Spinal cord (tissue), 10 donors: ENCODE measurements around the gene RPL13A. TPM values are rescaled to one million over a fixed set of nuclear protein-coding genes. Genes with fewer than 3 reads are reported as not detected.
A peak's percentile ranks its signal among the peaks of the same experiment; 100 is the strongest.

Source experiments
- DNase-seq, 6 donors: peaks; one replicate each; pipeline versions ENCODE4 v3.0.0 to v3.0.0-alpha.2; 2013 to 2015; ENCODE audit warnings: low spot score in 6 of 6, low read depth in 4 of 6
- H3K27ac ChIP-seq: one replicate; pipeline ENCODE4 v1.5.1; 2013; ENCODE audit warnings: low read depth, low read length, control low read depth
- H3K27me3 ChIP-seq: one replicate; pipeline ENCODE4 v1.6.1; 2013; ENCODE audit warnings: low read length; ENCODE audit not compliant: control insufficient read depth, insufficient read depth
- H3K36me3 ChIP-seq: one replicate; pipeline ENCODE4 v1.6.1; 2013; ENCODE audit warnings: low read length; ENCODE audit not compliant: control insufficient read depth, insufficient read depth
- H3K4me1 ChIP-seq: one replicate; pipeline ENCODE4 v1.6.1; 2013; ENCODE audit warnings: low read length; ENCODE audit not compliant: control insufficient read depth, insufficient read depth
- H3K4me3 ChIP-seq: one replicate; pipeline ENCODE4 v1.5.1; 2013; ENCODE audit warnings: low read depth, low read length, control low read depth
- H3K9me3 ChIP-seq: one replicate; pipeline ENCODE4 v1.6.1; 2013; ENCODE audit warnings: low read length; ENCODE audit not compliant: control insufficient read depth, insufficient read depth
- WGBS: methylation state at CpG from one replicate; pipeline ENCODE4 v1.1.5; 2013; ENCODE audit warnings: missing lambda C conversion rate; ENCODE audit not compliant: insufficient coverage; 5-methylcytosine and 5-hydroxymethylcytosine counted together
- polyA plus RNA-seq, 2 donors: library from polyadenylated mRNA; unstranded; fragments of 120-200 nt; gene quantifications; one replicate each; pipeline ENCODE4 v1.2.1, GENCODE V29; 2013; ENCODE audit not compliant: insufficient read length in 2 of 2
- total RNA-seq, 2 donors: library from RNA; depleted of rRNA in 1 of 2; stranded (reverse); fragments of 120-200 nt in 1 of 2; fragments of >200 nt in 1 of 2; gene quantifications; one replicate each; pipeline versions ENCODE4 v1.2.3 to v1.2.4, GENCODE V29; 2013 to 2014
- donor health status: healthy.

RPL13A gene
- total and polyA plus RNA-seq, 4 donors = 1,320 to 2,994 (median 2,002) TPM

GRCh38 chr19:49499030-49499670, 11.7 kb downstream of the RPL13A start:
- Histone ChIP-seq H3K4me3 (no peak overlapping the region), H3K9me3 (no peaks in the 10 kb centered on the region), H3K36me3 (peaks cover 41% of the 10 kb centered on the region), H3K27me3 (no peaks in the 10 kb centered on the region), H3K4me1 (peaks cover 48% of the 10 kb centered on the region), H3K27ac (no peak overlapping the region)
- 87% methylated on average over 17 of the region's 19 CpGs for WGBS
- DNase-seq = no peak

DNA sequence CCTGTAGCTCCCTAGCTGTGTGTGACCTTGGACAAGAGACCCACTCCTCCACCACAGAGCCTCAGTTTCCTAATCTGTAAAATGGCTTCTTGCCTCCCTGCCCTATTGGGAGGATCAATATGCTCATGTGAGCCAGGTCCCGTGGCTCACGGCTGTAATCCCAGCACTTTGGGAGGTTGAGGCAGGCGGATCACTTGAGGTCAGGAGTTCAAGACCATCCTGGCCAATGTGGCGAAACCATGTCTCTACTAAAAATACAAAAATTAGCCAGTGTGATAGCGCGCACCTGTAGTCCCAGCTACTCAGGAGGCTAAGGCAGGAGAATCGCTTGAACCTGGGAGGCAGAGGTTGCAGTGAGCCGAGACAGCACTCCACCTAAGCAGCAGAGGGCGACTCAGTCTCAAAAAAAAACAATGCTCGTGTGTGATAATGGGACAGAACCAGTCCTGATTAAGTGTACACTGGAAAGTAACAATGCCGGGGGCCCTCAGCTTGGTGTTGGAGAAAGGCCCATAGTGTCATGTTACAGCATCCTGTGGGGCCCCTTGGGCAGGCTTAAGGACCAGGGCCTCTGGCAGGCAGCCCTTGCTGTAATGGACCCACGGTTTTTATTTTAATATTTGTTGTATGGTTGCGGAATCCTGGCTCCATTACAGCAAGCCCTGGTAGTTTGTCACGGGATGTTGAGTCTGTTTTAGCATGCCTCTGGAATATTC, 15.6 kb downstream of the RPL13A start:
- H3K4me3 ChIP-seq = no peak overlapping the region
- 53% methylated on average over 11 of the region's 14 CpGs for WGBS
- H3K27me3 ChIP-seq = no peaks in the 10 kb centered on the region
- peaks cover 30% of the 10 kb centered on the region for H3K36me3 ChIP-seq
- H3K9me3 ChIP-seq = no peaks in the 10 kb centered on the region
- no peak overlapping the region for H3K27ac ChIP-seq
- H3K4me1 ChIP-seq = peaks cover 30% of the 10 kb centered on the region
- DNase-seq = peak in 2 of 6 donors; percentile 72 to 82

DNA sequence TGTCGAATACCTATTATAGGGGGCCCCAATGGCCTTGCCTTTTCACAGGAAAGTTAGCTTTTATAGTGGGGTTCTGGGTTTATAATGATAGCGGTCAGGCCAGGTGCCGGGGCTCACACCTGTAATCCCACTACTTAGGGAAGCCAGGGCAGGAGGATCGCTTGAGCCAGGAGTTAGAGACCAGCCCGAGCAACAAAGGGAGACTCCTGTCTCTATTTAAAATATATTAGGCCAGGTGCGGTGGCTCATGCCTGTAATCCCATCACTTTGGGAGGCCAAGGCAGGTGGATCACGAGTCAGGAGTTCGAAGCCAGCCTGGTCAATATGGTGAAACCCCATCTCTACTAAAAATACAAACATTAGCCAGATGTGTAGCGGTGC, 16.2 kb downstream of the RPL13A start:
- H3K4me1 ChIP-seq = peaks cover 26% of the 10 kb centered on the region
- H3K4me3 ChIP-seq = no peak overlapping the region
- no peaks in the 10 kb centered on the region for H3K9me3 ChIP-seq
- H3K27ac ChIP-seq = no peak overlapping the region
- WGBS = 94% methylated on average over 4 of the region's 9 CpGs
- no peaks in the 10 kb centered on the region for H3K27me3 ChIP-seq
- no peak for DNase-seq
- H3K36me3 ChIP-seq = peaks cover 25% of the 10 kb centered on the region

- DNase-seq = no peak
- no peaks in the 10 kb centered on the region for H3K9me3 ChIP-seq
- no peaks in the 10 kb centered on the region for H3K27me3 ChIP-seq
- no peak overlapping the region for H3K27ac ChIP-seq
- 40% methylated on average over 2 of the region's 8 CpGs for WGBS
- peaks cover 7% of the 10 kb centered on the region for H3K4me1 ChIP-seq
- H3K4me3 ChIP-seq = no peak overlapping the region
- H3K36me3 ChIP-seq = no peaks in the 10 kb centered on the region
These were observed 19.2 kb downstream of the RPL13A start for GRCh38 chr19:49506575-49507105.

DNA sequence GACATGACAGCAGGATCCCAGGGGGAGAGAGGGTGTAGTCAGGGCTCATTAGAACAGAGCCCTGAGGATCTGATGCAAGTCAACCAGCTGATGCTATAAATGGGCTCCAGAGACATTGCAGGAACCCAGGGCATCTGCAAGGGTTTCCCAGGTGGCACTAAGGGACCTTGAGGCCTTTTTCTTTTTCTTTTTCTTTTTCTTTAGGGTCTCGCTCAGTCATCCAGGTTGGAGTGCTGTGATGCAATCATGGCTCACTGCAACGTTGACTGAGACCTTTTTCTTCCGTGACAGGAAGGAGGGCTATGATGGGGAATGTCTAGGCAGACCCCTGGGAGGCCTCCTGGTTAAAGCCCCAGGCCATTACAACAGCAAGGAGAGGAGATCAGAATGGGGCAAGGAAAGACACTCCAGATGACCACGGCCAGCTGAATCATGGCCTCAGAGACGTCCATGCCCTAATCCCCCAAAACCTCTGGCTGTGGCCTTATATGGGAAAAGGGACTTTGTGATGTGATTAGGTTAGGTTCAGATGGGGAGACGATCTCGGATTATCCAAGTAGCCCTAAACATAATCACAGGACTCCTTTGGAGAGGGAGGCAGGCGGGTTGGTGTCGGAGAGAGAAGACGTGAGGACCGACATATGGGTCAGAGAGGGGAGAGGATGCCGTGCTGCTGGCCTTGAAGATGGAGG, 20.5 kb downstream of the RPL13A start:
- 89% methylated on average over 5 of the region's 12 CpGs for WGBS
- no peak for DNase-seq

DNA sequence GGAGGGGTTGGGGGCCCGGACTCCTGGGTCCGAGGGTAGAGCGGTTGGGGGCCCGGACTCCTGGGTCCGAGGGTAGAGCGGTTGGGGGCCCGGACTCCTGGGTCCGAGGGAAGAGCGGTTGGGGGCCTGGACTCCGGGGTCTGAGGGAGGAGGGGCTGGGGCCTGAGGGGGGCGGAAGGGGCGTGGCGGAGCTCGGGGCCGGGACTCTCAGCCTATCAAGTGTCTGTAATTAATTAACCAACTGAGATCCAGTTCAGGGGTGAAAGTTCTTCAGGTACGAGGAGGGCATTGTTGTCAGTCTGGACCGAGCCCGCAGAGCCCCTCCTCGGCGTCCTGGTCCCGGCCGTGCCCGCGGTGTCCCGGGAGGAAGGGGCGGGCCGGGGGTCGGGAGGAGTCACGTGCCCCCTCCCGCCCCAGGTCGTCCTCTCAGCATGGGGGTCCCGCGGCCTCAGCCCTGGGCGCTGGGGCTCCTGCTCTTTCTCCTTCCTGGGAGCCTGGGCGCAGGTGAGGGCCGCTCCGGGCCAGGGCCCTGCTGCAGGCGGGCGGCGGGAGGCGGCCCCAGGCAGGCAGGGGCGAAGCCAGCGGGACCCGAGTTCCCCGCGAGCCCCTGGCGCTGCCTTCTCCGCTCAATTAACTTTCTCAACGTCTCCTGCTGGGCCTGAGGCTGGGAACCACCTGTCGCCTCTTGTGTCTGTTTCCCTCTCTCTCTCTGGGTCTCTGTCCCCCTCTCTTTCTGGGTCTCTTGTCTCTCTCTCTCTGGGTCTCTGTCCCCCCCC, 25.8 kb downstream of the RPL13A start:
- Histone ChIP-seq H3K27me3 (no peaks in the 10 kb centered on the region), H3K9me3 (no peaks in the 10 kb centered on the region), H3K27ac (peak overlapping the region; percentile 90), H3K36me3 (peaks cover 10% of the 10 kb centered on the region), H3K4me1 (peaks cover 23% of the 10 kb centered on the region), H3K4me3 (peak overlapping the region; percentile 66)
- under 1% methylated on average over 43 of the region's 50 CpGs for WGBS
- DNase-seq = peak in 1 of 6 donors; percentile 76

More for the DNA sequence above, 20.5 kb downstream of the RPL13A start:
- Histone ChIP-seq H3K27ac (no peak overlapping the region), H3K4me3 (no peak overlapping the region), H3K27me3 (no peaks in the 10 kb centered on the region), H3K36me3 (no peaks in the 10 kb centered on the region), H3K9me3 (no peaks in the 10 kb centered on the region), H3K4me1 (peaks cover 18% of the 10 kb centered on the region)

GRCh38 chr19:49513746-49514118, 26.3 kb downstream of the RPL13A start:
- Histone ChIP-seq H3K4me3 (peak overlapping the region; percentile 66), H3K36me3 (peaks cover 10% of the 10 kb centered on the region), H3K4me1 (peaks cover 23% of the 10 kb centered on the region), H3K27me3 (no peaks in the 10 kb centered on the region), H3K27ac (peak overlapping the region; percentile 33), H3K9me3 (no peaks in the 10 kb centered on the region)
- WGBS = 40% methylated on average over 10 of the region's 12 CpGs
- DNase-seq = no peak

DNA sequence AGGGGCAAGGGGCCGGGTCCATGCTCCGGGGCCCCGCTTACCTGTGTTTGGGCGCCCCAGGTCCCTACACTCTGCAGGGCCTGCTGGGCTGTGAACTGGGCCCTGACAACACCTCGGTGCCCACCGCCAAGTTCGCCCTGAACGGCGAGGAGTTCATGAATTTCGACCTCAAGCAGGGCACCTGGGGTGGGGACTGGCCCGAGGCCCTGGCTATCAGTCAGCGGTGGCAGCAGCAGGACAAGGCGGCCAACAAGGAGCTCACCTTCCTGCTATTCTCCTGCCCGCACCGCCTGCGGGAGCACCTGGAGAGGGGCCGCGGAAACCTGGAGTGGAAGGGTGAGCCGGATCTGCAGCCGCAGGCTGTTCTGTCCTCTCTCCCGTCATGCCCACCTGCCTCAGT, 26.7 kb downstream of the RPL13A start:
- H3K27ac ChIP-seq = no peak overlapping the region
- peaks cover 23% of the 10 kb centered on the region for H3K4me1 ChIP-seq
- DNase-seq = no peak
- WGBS = 83% methylated on average over 21 of the region's 21 CpGs
- peak overlapping the region; percentile 66 for H3K4me3 ChIP-seq
- peaks cover 10% of the 10 kb centered on the region for H3K36me3 ChIP-seq
- H3K27me3 ChIP-seq = no peaks in the 10 kb centered on the region
- no peaks in the 10 kb centered on the region for H3K9me3 ChIP-seq

- H3K4me1 ChIP-seq = peaks cover 23% of the 10 kb centered on the region
- peaks cover 10% of the 10 kb centered on the region for H3K36me3 ChIP-seq
- no peak for DNase-seq
- 81% methylated on average over 4 of the region's 4 CpGs for WGBS
- H3K27ac ChIP-seq = no peak overlapping the region
- H3K4me3 ChIP-seq = no peak overlapping the region
- no peaks in the 10 kb centered on the region for H3K9me3 ChIP-seq
- no peaks in the 10 kb centered on the region for H3K27me3 ChIP-seq
These were observed 28.4 kb downstream of the RPL13A start for GRCh38 chr19:49515767-49516166.
